HS-5 (cell line): ENCODE measurements around the gene LSM5.

Experiments used
- DNase-seq: peaks from one replicate; pipeline ENCODE4 v3.0.0-alpha.2; 2012; ENCODE audit warnings: low read depth

The LSM5 gene

GRCh38 chr7:32490127-32490796 is at the start of gene LSM5:
Gene LSM5 (minus strand): TSS chr7:32490380. CDS start chr7:32490365, 15 bp downstream.
- peak; percentile 89 for DNase-seq

- DNase-seq, result no peak
Observed at GRCh38 chr7:32539366-32539765, 49.2 kb upstream of the LSM5 start.

DNA sequence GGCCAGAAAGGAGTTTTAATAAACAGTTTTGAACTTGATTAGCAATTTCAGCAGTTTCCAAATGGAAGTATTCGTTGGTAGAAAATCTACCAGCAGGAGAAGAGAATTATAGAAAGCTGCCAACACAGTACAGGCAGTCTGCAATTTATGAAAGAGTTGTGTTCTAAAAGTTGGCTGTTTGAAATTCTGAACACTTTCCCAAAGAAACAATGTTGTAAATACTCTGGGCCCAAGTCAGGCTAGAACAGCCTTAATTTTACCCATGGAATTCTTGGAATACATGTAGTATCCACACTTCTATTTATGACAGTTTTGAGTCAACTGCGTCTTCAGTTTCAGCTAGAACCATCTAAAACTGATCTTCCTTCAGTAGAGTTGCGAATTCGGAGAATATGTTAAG is 47.6 kb upstream of the LSM5 start:
- DNase-seq, result no peak

GRCh38 chr7:32536585-32536984 is 46.4 kb upstream of the LSM5 start:
- peak; percentile 34 for DNase-seq

- no peak for DNase-seq
Observed at GRCh38 chr7:32536016-32536415, 45.8 kb upstream of the LSM5 start.

DNA sequence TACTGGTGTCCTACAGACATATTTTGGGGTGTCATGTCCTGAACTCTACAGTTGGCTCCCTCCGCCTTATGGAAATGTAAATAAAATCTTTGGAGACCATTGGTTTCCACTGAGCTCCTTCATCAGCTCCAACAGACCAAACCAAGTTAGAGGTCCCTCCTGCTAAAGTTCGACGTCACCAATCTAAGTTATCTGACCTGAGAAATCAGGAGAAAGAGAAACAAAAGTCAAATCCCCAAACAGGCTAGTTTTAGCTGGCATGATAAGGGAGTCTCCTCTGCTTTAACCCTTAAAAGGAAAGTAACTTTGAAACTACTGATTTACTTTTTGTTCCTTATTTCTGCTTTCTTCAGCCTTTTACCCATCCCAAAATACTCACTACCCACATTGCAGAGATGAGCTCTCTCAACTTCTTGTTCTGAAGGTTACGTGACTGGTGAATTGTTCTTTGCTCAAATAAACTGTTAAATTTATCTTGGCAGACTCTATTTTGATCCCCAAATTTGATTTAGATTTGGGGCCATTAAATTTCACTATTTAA is 45.1 kb upstream of the LSM5 start:
- DNase-seq, result no peak

DNA sequence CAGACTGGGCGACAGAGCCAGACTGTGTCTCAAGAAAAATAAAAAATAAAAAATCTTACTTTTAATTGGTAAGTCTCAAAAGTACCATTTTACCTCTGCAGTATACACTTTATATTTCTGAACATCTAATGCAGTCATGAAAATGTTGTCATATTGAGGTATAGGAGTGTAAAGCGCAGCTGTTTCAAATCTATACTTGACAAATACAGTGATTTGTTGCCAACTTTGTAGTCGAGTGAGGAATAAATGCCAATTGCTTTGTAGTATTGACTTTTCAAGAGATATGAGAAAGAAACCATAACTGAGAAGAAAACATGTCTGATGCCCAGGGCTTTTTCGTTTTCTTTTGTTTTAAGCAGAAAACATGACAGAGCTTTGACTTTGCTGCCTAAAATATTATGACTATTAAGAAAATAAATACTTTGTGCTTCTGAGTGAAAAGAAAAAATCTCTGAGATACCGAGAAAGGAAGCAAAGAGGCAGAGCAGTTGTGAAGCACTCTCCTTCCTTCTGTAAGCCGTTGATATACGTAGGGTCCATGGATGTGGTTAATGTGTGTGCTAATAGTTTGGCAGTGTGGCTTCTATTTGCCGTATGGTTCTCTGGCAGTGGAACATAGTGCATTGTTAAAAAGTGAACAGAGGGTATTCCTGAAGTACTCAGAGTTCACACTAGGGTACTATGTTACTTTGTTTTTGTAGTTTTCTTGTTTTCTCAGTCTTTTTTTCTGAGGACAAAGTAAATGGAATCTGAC is 43.3 kb upstream of the LSM5 start:
- no peak for DNase-seq

DNA sequence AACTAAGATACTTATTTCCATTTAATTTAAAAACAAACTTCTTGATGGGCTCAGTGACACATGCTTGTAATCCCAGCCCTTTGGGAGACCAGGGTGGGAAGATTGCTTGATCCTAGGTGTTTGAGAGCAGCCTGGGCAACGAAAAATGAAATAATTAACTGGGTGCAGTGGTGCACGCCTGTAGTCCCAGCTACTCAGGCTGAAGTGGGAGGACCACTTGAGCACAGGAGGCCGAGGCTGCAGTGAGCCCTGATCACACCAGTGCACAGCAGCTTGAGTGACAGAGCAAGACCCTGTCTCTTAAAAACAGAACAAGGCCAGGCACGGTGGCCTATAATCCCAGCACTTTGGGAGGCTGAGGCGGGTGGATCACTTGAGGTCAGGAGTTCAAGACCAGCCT is 42.5 kb upstream of the LSM5 start:
- no peak for DNase-seq

- no peak for DNase-seq
Observed at GRCh38 chr7:32532086-32532485, 41.9 kb upstream of the LSM5 start.

- no peak for DNase-seq
Observed at GRCh38 chr7:32531402-32531801, 41.2 kb upstream of the LSM5 start.

- DNase-seq, result no peak
Observed at GRCh38 chr7:32525839-32526238, 35.7 kb upstream of the LSM5 start.

DNA sequence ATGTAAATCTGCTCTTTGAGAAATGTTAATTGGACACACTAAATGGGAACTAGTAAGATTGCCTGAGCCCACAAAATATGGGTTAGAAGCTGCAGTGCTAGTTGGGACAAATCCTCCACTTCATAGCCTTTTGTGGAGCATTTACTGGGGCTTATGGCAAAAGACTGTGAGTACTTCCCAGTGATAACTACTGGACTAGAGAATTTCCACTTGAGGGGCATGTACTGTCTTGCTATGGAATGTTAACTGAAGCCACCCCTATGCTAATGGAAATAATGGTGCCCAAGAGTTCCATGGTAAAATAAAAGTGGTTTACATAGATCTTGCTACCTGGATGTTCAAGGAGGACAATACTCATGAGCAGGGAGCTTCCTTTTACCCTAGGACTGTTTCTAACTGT is 34.5 kb upstream of the LSM5 start:
- no peak for DNase-seq

- no peak for DNase-seq
Observed at GRCh38 chr7:32522746-32523530, 32.8 kb upstream of the LSM5 start.

DNA sequence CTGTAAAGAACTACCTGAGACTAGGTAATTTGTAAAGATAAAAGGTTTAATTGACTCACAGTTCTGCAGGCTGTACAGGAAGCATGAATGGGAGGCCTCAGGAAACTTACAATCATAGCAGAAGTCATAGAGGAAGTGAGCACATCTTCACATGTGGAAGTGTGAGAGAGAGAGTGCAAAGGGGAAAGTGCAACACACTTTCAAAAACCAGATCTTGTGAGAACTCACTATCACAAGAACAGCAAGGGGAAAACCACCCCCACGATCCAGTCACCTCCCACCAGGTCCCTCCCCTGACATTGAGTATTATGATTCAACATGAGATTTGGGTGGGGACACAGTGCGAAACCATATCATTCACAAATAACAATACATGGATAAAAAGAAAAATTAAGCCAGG is 29.6 kb upstream of the LSM5 start:
- no peak for DNase-seq

DNA sequence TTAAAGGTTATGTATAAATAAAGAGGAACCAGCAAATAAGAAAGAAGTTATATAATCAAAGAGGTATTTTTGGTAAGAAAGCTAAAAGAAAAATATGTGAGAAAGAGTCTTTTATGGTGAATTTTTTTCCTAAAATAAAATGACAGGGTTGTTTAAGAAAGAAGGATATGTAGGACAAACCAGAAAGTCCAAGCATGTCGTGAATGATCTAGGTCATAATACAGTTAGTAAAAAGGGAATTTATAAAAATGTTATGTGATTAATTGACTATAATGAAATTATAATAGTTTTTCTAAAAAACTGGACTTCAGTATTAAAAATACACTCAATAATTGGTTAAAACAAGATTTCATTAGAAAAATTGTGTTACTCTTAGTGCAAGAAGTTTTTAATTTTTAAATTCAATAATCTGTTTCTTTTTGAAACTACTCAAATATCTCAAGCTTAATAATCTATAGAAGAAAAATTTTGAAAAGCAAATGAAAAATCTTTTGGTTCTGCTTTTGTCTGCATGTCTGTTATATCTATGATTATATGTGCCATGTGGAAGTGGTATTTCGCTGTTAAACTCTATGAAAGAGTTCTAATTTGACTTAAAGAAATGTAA is 28.5 kb upstream of the LSM5 start:
- DNase-seq, result no peak

DNA sequence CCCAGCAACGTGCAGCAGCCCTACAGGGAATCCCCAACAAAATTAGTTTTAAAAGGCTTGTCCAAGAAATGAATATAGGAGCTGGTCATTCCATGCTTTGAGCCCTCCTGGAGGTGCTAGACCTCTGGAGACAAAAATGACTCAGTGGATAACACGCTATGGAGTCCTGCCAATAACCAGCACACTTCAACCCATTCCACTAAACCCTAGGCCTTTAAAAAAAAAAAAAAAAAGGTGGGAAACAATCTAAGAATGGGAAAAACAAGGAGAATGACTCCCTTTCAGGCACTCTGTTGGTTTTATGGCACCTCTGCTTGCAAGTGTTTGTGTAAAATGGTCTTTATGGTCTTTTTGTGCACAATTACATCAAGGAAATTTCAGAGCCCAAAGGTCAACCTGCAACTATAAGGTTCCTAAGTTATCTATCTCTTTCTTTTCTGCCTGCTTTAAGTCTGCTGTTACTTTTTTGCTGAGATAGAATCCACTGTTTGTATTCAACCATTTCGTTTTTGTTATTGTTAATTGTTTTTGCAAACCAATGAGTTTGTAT is 26.4 kb upstream of the LSM5 start:
- no peak for DNase-seq

- no peak for DNase-seq
Observed at GRCh38 chr7:32515890-32516550, 25.8 kb upstream of the LSM5 start.

DNA sequence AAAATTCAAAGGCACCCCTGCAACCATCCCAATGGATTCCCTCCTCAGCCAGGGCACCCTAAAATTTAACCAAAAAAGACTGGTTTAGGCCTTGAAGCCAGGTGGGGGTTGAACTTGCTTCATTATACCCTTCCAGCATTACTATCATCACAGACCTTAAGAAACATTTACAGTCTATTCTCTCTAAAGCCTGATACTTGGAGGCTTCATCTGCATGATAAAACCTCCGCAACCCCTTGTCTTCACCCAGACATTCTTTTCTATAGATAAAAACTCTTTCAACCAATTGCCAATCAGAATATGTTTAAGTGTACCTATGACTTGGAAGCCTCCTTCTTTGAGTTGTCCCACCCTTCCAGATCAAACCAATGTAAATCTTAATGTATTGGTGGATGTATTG is 23.0 kb upstream of the LSM5 start:
- no peak for DNase-seq

- DNase-seq, result no peak
Observed at GRCh38 chr7:32511791-32512190, 21.6 kb upstream of the LSM5 start.

DNA sequence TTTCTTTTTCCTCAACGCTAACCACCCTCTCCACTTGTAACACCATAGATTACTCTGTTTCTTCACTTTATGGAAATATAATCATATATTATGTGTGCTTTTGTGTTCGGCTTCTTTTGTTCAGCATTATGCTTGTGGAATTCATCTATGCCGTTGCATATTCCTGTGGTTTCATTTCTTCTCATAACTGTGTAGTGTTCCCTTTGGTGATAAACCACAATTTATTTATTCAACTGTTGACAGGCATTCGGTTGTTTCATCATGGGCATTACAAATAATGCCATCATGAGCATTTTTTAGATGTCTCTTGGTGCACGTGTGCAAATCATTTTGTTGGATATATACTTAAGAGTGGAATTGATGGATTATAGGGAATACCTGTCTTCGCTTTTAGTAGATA is 17.2 kb upstream of the LSM5 start:
- DNase-seq, result no peak

GRCh38 chr7:32506266-32507054 is 16.3 kb upstream of the LSM5 start:
- peak; percentile 88 for DNase-seq
